ENCODE measurements around the gene LSM3.
A peak's percentile ranks its signal among the peaks of the same experiment; 100 is the strongest.

LSM3 gene

GRCh38 chr3:14178247-14179113, at the start of gene LSM3, which contains the start of gene XPC:
TSS of gene LSM3 (plus strand) at chr3:14178817. CDS start at chr3:14178861, 44 bp downstream.
TSS of gene XPC (minus strand) at chr3:14178601. CDS start at chr3:14178568, 33 bp downstream.
- peak; percentile 91 for DNase-seq (ENCODE audit: low read depth, low spot score)

GRCh38 chr3:14129296-14129695, 49.3 kb upstream of the LSM3 start:
- no peak for DNase-seq (ENCODE audit: low read depth, low spot score)

GRCh38 chr3:14130230-14130629, 48.4 kb upstream of the LSM3 start:
- DNase-seq (ENCODE audit: low read depth, low spot score), result no peak

- no peak for DNase-seq (ENCODE audit: low read depth, low spot score)
Measured at GRCh38 chr3:14130707-14131106, 47.9 kb upstream of the LSM3 start.

- DNase-seq (ENCODE audit: low read depth, low spot score), result no peak
Measured at GRCh38 chr3:14131134-14131533, 47.5 kb upstream of the LSM3 start.

- DNase-seq (ENCODE audit: low read depth, low spot score), result no peak
Measured at GRCh38 chr3:14132120-14132519, 46.5 kb upstream of the LSM3 start.

GRCh38 chr3:14132689-14133088, 45.9 kb upstream of the LSM3 start:
- no peak for DNase-seq (ENCODE audit: low read depth, low spot score)

- no peak for DNase-seq (ENCODE audit: low read depth, low spot score)
Measured at GRCh38 chr3:14133188-14133800, 45.3 kb upstream of the LSM3 start.

- DNase-seq (ENCODE audit: low read depth, low spot score), result no peak
Measured at GRCh38 chr3:14133876-14134275, 44.7 kb upstream of the LSM3 start.

GRCh38 chr3:14134291-14134690, 44.3 kb upstream of the LSM3 start:
- no peak for DNase-seq (ENCODE audit: low read depth, low spot score)

GRCh38 chr3:14135581-14135980, 43.0 kb upstream of the LSM3 start:
- no peak for DNase-seq (ENCODE audit: low read depth, low spot score)

GRCh38 chr3:14137004-14137403, 41.6 kb upstream of the LSM3 start:
- DNase-seq (ENCODE audit: low read depth, low spot score), result no peak

GRCh38 chr3:14137445-14137844, 41.2 kb upstream of the LSM3 start:
- DNase-seq (ENCODE audit: low read depth, low spot score), result no peak

GRCh38 chr3:14138109-14138877, 40.3 kb upstream of the LSM3 start:
- DNase-seq (ENCODE audit: low read depth, low spot score), result no peak

GRCh38 chr3:14138878-14139655, 39.5 kb upstream of the LSM3 start:
- no peak for DNase-seq (ENCODE audit: low read depth, low spot score)

GRCh38 chr3:14139771-14140170, 38.8 kb upstream of the LSM3 start:
- DNase-seq (ENCODE audit: low read depth, low spot score), result no peak

GRCh38 chr3:14140668-14141067, 37.9 kb upstream of the LSM3 start:
- DNase-seq (ENCODE audit: low read depth, low spot score), result no peak

- DNase-seq (ENCODE audit: low read depth, low spot score), result no peak
Measured at GRCh38 chr3:14141144-14141543, 37.5 kb upstream of the LSM3 start.

- no peak for DNase-seq (ENCODE audit: low read depth, low spot score)
Measured at GRCh38 chr3:14141602-14142341, 36.8 kb upstream of the LSM3 start.

- DNase-seq (ENCODE audit: low read depth, low spot score), result no peak
Measured at GRCh38 chr3:14142567-14143270, 35.9 kb upstream of the LSM3 start.

All from activated naive CD8-positive, alpha-beta T cell treated with anti-CD3 and anti-CD28 coated beads, Interleukin-2, amount 50 U/mL, for 16 hours (primary cell).